NCI-H1092 treated with DMSO at 0.1 percent for 48 hours (cell line): ENCODE results near the gene PSMB3.
A peak's percentile ranks its signal among the peaks of the same experiment; 100 is the strongest.
"Not testable (repeated sequence)": the region's sequence is repeated elsewhere in the genome, so short reads cannot be mapped to it uniquely, and the experiment has no call there.

Experiments
- DNase-seq: peaks from one replicate; lab custom pipeline; 2025; lab: John Stamatoyannopoulos, UW

PSMB3 gene

DNA sequence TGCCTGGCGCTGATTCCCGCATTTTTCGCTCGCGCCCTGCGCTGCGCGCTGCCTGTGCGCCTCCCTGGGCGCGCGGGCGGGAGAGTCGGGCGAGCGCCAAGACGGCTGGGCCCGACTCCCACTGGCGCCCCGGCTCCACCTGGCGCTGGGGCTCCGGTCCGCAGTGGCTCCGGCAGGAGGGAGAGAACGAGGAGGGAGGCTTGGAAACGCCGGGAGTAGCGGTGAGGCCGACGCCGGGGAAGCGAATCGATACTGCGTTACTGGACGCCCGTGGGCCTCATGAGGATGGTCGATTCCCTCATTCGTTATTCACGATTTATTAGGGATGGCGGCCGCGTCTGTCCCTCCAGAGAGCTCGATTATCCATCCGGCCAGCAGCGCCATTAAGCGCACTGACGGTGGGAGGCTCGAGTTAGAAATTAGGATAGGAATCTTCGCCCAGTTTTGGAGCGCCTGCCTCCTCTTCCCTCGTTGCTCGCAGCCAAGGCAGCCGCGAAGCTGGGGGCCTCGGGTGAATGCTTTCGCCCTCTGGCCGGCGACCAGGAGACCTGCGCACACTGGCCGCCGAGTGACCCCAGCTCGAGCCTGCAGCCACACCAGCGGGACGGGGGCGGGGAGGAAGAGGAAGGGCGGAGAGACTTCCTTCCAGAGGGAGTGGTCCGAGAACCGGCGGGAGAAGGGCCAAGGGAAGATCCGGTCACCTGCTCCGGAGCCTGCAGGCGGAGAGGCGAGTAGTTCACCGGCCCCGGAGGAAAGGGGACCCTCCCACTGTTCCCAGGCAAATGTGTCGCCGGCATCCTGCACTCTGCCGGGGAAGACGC, 3.1 kb upstream of the PSMB3 start:
- DNase-seq = peak; percentile 80

DNA sequence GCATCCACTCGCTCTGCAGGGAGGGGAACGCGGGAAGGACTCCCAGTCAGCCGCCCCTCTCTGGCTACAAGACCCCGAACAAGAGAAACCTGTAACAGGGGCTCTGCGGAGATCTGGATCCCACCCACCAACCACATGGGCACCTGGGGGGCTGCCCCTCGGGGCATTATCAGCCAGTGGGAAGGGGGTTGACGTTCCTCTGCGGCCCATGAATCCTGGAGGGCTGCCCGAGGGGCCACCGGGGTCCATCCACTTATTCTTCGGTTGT, 2.6 kb upstream of the PSMB3 start:
- DNase-seq = peak; percentile 60

DNA sequence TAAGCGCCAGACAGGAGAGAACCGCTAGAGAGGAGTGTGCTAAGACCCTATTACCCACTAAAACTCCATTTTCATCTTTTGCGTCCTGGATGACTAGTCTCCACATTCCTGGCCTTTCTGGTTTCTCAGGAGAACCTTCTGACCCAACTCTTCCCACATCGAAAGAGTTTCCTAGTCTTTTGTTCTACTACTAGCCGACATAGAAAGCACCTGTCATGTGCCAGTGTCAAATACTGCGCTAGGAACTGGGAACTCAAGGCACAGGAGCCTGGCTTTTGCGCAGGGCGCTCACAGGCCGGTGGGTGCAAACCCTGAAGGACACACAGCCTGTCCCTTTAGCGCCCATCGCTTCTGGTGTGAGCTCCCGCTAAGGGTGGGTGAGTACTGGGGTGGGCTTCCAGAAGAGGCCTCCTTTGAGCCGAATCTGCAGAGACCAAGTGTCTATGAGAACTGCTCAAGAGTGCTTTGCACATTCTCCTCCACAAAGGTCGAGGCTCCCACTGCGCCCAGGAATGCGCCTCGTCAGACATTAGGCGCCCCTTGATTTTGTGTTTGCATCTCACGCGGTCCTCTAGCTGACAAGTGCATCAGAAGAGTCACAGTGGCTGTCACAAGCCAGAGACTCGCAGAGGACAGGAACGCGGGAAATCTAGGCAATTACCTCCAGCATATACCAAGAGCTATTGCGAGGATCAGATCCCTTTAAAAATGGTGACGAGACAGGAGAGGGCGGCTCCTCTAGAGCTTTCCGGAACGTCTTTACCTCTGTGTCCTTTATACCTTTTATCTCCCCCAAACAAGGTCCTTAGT, 2.0 kb upstream of the PSMB3 start:
- peak; percentile 72 for DNase-seq

DNA sequence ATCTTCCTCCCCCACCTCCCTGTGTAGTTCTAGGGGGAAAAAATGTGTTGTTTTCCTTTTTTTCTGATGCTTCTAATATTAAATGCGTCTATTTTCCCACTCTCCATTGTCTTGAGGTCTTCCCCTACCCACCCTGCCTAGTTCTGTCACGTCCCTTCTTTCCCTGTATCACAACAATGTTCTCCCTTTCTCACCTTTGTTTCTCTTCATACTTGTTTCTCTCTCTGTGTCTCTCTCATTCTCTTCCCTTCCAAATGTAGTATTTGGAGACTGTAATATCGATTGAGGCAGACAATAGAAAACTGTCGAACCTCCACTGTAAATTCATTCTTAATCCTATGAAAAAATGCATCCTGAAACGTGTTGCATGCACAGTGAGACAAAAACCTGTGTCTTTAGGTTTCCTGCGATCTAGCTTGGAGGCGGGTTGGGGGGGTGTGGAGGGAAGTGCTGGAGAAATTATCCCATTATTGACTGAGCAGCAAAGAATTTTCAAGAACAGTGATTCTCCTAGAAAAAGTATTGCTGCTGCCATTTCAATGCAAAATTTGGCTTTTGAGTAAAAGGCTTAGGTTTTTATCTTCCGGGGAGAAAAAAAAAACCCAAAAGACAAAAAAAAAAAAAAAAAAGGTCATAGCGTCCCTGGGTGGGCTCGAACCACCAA, 1.3 kb upstream of the PSMB3 start:
- DNase-seq = peak; percentile 77

DNA sequence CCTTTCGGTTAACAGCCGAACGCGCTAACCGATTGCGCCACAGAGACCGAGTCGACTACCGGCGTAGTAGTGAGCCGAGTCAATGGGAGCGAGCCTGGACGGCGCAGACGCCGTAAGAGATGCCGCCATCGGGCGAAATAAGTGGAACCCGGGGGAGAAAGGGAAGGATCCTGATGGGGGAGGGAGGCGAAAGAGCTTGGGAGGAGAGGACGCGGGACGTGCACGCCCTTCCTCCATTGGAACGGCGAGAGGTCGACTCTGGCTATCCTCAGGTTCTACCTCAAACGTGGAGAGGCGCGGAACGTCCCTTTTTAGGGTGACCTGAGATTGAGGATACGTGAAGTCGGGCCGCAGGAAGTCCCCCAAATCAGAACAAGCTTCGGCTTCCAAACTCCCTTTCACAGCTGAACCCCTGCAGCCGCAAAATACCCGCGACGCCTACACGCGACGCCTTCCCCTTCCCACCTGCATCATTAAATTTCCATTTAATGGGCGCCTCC, 683 bp upstream of the PSMB3 start:
- peak; percentile 77 for DNase-seq

DNA sequence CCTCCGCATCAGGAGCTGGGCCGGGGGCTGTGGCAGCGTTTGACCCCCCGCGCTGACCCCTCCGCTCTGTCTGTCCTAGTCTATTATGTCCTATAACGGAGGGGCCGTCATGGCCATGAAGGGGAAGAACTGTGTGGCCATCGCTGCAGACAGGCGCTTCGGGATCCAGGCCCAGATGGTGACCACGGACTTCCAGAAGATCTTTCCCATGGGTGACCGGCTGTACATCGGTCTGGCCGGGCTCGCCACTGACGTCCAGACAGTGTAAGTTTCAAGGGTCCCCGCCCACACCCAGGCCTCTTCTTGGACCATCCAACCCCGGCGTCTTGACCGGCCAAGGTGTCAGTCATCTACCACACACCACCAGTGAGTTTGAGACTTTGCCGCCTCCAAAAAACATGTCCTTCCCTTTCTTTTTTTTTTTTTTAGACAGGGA, 548 bp downstream of the PSMB3 start:
- no peak for DNase-seq

DNA sequence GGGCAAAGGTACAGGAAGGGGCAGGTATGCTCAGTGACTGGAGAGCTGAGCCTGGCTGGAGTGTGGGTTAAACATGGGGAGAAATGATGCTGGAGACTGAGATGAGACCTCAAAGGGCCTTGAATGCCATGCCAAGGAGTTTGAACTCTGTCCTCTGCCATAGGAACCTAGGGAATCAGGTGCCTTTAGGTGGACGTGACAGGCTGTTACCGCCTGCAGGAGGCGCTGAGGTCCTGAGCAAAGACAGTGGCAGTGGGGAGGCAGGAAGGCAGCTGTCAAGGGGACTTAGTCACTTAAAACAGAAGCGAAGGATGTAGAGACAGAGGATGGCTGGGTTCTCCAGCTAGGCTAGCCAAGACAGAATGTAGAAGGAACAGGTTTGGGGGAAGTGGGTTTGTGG, 9.1 kb downstream of the PSMB3 start:
- no peak for DNase-seq

DNA sequence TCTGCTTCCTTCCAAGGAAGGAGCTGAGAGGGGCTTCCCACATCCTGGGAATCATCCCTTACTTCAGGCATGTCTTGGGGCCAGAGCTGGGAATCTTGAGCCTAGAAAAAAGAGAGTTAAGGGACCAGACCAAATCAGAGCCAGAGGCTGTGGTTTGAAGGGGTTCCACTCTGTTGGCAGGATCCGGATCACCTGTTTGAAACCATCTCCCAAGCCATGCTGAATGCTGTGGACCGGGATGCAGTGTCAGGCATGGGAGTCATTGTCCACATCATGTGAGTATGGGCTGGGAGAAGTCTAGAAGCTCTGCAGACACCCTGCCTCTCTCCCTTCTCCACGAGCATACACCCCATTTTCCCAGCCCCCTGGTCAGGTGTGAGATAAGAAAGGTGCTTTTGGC, 9.7 kb downstream of the PSMB3 start:
- DNase-seq = no peak

DNA sequence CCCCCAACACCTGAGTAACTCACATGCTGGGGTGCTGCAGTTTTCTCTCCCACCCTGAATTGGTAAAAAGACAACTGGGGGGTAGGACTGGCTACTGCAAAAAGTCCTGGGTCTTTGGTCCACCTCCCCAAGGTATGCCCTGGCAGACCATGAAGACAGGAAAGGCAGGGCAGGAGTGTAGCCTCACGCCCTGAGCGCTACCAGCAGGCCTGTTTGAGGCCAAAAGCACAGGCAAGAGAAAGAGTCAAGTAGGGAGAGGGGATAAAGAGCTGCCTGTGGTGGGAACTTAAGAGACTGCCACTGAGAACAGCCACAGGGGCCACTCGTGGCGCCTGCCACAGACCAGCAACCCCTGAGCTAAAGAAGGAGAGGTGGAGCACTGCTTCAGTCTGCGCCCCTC, 13.8 kb downstream of the PSMB3 start:
- no peak for DNase-seq

DNA sequence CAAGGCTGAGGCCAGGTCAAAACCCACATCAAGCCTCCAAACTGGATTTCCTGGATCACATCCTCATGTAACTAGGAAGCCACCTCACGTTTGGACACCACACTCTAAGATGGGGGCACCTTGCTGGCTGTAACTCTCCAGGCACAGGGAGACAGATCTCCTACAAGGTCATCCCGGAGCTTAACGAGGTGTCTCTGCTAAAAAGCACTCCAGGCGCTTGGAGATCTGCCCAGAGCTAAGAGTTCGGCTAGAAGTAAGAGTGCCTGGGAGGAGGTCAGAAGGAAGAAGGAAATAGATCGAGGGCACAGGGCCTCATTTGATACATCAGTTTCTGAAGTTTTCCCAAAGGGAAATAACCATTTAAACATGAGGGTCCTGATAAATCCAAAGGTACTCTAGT, 15.9 kb downstream of the PSMB3 start:
- DNase-seq = no peak

DNA sequence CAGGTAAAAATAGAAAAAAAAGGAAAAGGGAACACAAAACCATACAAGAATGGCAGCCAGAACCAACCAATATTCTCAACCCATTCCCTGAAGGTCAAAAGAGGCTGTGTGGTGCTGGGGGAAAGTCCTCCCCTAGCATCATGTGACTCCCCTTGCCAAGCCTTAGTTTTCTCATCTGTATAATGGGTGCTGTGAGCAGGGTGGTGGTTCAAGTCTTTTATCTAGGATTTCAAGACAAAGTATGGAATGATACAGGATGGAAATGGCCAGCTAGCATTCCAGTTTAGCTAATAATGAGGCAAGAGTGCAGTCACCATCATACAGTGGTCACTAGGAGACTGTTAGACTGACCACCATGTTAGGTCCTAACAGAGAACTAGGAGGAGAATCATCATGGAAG, 20.7 kb downstream of the PSMB3 start:
- no peak for DNase-seq

DNA sequence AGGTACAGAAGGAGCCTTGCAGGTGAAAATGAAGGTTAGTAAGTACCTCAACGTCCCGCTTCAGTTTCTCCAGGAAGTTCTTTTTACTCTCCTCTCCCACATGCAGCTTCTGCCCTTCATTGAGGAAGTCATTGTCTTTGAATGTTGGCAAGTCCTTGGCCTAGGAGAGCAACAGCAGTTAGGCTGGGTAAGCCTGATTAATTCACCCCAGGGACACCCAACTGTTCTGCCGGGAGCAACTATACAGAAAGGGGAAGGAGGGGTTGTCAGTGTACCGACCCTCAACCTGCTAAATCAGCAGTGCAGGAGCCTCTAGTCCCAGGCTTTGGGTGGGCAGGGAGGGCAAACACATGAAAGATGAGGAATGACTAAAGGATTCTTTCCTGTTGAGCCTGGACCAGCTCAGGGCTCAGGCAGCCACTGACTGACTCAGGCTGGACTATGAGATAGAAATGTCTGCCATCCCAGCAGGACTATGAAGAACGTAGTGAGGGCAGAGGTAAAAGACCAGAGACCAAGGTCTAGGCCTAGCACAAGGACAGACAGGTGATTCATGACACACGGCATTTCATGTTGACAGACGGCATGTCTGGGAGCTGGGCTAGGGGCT, 25.2 kb downstream of the PSMB3 start:
- DNase-seq = no peak

DNA sequence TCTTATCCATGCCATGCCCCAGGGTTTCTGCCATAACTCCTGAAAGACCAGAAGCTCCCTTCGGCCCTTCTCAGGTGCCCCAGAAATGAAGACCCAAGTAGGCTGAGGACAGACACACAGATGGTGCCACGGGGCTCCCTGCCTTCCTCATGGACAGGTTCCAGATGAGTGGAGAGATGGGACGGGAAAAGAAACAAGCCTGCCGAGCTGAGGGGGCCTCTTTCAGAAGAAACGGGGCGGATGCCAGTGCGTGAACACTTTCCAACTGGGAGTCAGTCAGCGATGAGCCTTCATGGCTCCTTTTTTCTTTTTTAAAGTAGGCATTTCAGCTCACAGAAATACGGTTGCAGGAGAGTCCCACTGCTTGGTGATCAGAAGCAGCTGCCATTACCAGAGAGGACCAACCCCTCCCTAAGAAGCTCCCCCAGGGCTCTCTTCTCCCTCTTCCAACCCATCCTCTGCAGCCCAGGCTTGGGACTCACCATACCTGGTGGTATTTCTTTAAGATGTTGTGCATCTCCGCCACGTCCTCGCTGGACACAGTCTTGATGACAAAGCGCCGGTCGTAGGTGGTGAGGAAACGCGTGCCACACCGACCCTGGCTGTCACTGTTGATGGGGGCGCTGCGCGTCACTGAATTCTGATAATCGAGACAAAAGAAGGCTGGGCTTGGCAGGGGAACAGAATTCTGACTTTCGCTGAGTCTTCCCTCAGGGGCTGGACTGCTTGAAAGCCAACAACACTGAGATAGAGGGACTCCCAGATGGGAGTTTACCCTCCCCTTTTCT, 27.6 kb downstream of the PSMB3 start:
- no peak for DNase-seq

DNA sequence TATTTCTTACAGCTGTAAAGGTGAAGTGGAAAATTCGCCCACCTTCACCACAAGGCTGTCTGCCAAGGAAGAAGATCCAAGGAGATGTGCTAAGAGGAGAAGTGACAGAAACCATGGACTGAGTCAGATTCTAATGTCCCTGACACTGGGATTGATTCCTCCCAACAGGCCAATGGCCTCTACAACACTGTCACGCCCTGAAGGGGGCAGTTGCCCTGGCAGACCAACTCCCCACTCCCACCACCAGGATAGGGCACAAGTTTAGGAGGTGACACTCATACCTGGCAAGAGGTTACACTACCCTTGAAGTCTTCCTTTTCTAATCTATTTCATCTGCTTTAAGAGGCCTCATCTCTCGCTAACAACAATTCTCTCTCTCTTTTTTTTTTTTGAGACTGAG, 30.7 kb downstream of the PSMB3 start:
- no peak for DNase-seq

DNA sequence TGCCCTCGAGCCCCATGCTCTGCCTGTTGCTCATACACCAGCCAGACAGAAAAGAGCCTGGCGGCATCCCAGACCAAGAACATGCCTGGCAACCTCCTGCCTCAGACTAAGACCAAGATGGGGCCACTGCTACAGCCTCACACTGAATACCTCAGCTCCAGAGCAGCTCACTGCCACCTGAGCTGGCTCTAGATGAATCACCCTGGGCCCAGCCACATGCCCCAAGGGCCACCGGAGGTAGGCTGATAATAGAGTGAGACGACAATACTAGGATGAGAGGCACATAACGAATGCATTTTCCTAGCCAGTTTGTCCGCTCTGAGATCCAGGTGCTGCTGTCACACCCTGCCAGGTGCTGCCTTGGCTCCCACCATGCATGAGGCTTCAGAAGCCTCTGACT, 33.8 kb downstream of the PSMB3 start:
- DNase-seq = no peak

DNA sequence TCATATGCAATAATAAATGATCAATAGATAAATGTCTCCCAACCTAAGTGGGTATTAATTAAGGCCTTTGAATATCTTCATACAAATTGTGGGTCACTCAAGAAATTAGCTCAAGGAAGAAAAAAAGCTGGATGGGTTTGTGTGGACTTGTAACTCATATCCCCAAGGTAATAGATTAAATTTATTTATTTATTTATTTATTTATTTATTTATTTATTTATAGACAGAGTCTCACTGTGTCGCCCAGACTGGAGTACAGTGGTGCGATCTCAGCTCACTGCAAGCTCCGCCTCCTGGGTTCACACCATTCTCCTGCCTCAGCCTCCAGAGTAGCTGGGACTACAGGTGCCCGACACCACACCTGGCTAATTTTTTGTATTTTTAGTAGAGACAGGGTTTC, 35.5 kb downstream of the PSMB3 start:
- not testable (repeated sequence) for DNase-seq

DNA sequence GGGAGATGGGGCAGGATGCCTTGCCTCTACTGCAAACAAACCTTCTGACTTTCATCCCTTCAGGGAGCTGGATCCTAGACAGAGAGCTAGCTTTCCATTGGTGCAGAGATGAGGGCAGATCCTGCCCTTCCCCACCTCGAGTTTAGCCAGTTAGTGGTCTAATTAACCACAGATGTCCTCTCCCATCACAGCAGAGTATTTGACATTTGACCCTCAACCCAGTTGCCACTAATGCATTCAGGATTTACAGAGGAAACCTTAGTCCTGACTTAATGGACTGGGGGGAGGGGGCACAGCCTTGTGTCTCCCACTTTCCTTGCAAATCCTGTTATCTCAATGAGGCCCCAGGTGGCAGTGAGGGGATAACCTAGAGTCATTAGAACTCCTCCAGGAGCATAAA, 36.6 kb downstream of the PSMB3 start:
- no peak for DNase-seq

DNA sequence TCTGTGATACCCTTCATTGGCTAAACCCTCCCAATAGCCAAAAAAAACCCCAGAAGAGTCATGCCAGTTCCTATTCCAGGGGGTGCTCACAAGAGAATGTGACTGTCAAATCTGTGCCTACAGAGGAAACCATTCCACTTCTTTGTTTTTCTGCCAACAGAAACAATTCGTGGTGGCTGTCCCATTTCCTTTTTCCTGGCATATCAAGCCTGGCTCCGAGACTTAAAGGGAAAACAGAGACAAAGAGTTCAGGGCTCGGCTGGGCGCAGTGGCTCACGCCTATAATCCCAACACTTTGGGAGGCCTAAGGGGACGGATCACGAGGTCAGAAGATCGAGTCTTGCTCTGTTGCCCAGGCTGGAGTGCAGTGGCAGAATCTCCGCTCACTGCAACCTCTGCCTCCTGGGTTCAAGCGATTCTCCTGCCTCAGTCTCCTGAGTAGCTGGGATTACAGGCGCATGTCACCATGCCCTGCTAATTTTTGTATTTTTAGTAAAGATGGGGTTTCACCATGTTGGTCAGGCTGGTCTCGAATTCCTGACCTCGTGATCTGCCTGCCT, 37.7 kb downstream of the PSMB3 start:
- not testable (repeated sequence) for DNase-seq

DNA sequence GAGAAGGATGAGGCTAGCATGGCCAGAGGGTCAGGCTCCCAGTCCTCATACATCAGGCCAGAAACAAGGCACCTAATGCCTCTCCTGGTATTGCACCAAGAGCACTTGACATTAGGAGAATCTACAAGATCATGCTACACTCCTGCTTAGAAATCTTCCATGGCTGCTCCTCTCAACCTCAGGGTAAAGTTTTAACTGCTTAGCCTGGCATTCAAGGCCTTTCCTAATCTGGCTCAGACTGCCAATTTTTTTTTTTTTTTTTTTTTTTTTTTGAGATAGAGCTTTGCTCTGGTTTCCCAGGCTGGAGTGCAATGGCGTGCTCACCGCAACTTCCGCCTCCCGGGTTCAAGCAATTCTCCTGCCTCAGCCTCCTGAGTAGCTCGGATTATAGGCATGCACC, 38.6 kb downstream of the PSMB3 start:
- no peak for DNase-seq

DNA sequence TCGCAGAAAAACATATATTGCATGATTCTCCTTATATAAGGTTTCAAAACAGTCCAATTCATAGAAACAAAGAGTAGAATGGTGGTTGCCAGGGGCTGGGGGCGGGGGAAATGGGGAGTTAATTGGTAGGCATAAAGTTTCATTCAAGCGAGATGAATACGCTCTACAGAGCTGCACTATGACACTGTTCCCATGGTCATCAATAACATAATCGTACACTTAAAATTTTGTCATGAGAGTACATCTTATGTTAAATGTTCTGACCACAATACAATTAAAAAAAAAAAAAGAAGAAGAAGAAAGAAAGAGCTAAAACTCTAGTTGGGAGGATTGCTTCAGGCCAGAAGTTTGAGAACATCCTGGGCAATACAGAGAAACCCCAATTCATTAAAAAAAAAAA, 41.7 kb downstream of the PSMB3 start:
- DNase-seq = no peak

DNA sequence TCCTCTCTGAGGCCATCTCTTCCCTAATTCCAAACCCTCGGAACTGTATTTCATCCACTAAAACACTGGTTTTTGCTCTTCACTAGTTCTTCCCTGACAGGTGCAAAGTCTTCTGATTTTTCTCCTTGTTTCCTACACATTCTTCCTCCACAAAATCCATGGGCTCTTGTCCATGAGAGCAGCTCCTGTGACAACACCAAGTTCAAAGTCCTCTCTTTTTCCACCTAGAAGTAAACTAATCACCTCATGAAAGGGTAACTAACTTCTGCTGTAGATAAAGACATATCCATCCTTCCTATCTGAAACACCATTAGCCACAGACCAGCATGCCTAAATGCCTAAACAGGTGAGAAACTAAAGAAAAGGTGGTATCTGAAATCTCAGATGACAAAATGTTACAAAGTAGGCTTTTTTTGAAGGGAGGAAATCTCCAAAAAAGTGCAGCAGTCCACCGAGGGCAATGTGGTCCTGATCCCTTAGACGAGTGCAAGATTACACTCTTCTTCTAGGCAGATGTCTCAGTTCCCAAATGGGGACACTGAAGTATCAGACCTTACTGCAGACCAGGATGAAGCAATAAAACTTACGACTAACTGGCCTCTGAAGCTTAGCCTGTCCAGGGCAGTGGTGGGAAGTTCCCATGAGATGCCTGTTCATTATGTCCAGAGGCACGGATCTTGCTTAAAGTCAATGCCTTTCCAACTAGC, 44.1 kb downstream of the PSMB3 start:
- no peak for DNase-seq
